GM18519 (cell line): ENCODE measurements around the gene MRTFA.
A peak's percentile ranks its signal among the peaks of the same experiment; 100 is the strongest.
"Not testable (repeated sequence)": the region's sequence is repeated elsewhere in the genome, so short reads cannot be mapped to it uniquely, and the experiment has no call there.

Source experiments
- ATAC-seq: cut with Tn5 transposase; IDR thresholded peaks from one replicate; pipeline ENCODE4 v1.9.1; 2021; ENCODE audit warnings: mild to moderate bottlenecking, moderate library complexity; ENCODE audit not compliant: unreplicated experiment, low FRiP score

The MRTFA gene

GRCh38 chr22:40636380-40637182 is at the start of gene MRTFA:
TSS of gene MRTFA (minus strand) at chr22:40636719.
- peak; percentile 80 for ATAC-seq

- no peak for ATAC-seq
These were observed 48.9 kb upstream of the MRTFA start for GRCh38 chr22:40685406-40685805.

GRCh38 chr22:40684728-40685127 is 48.2 kb upstream of the MRTFA start:
- no peak for ATAC-seq

- ATAC-seq: no peak
These were observed 44.9 kb upstream of the MRTFA start for GRCh38 chr22:40681451-40681850.

GRCh38 chr22:40680819-40681183 is 44.3 kb upstream of the MRTFA start:
- no peak for ATAC-seq

- ATAC-seq: no peak
These were observed 43.7 kb upstream of the MRTFA start for GRCh38 chr22:40679964-40680818.

- no peak for ATAC-seq
These were observed 42.9 kb upstream of the MRTFA start, which contains the start of gene MCHR1 for GRCh38 chr22:40679249-40679963. TSS of gene MCHR1 (plus strand) at chr22:40679484. CDS start at chr22:40679653, 169 bp downstream.

GRCh38 chr22:40678493-40679248 is 42.2 kb upstream of the MRTFA start:
- no peak for ATAC-seq

GRCh38 chr22:40676644-40677043 is 40.1 kb upstream of the MRTFA start:
- ATAC-seq: no peak

- ATAC-seq: not testable (repeated sequence)
These were observed 39.6 kb upstream of the MRTFA start for GRCh38 chr22:40676166-40676565.

- ATAC-seq: no peak
These were observed 37.8 kb upstream of the MRTFA start for GRCh38 chr22:40674274-40674673.

- no peak for ATAC-seq
These were observed 36.5 kb upstream of the MRTFA start for GRCh38 chr22:40673017-40673416.

GRCh38 chr22:40671796-40672360 is 35.4 kb upstream of the MRTFA start:
- no peak for ATAC-seq

GRCh38 chr22:40671369-40671768 is 34.9 kb upstream of the MRTFA start:
- ATAC-seq: no peak

GRCh38 chr22:40670058-40670457 is 33.5 kb upstream of the MRTFA start:
- ATAC-seq: no peak

- ATAC-seq: no peak
These were observed 32.3 kb upstream of the MRTFA start for GRCh38 chr22:40668611-40669411.

GRCh38 chr22:40666151-40666848 is 29.8 kb upstream of the MRTFA start:
- ATAC-seq: no peak

GRCh38 chr22:40665312-40665711 is 28.8 kb upstream of the MRTFA start:
- no peak for ATAC-seq
